Stimulated activated effector memory CD8-positive, alpha-beta T cell treated with anti-CD3 and anti-CD28 coated beads, Interleukin-12 subunit alpha, Interleukin-12 subunit beta, amount 100 ng/mL, for 72 hours (primary cell): ENCODE data around the gene ARHGAP5.

Experiments
- ATAC-seq: fragments of 150-1000 bp; cut with Tn5 transposase; 2 replicates; pipeline ENCODE4 v1.10.0; 2021
- DNase-seq, 2 donors: peaks; one replicate each; pipeline ENCODE4 v3.0.0; 2021 to 2022; ENCODE audit warnings: low spot score in 2 of 2
- H3K27ac Mint-ChIP-seq: one replicate; pipeline ENCODE4 v1.8.0; 2022; ENCODE audit warnings: mild to moderate bottlenecking, mixed read lengths
- H3K36me3 Mint-ChIP-seq: one replicate; pipeline ENCODE4 v1.8.0; 2022; ENCODE audit warnings: mild to moderate bottlenecking, mixed read lengths
- H3K4me1 Mint-ChIP-seq: one replicate; pipeline ENCODE4 v1.8.0; 2022; ENCODE audit warnings: mixed read lengths
- H3K4me3 Mint-ChIP-seq: one replicate; pipeline ENCODE4 v1.8.0; 2022; ENCODE audit warnings: mild to moderate bottlenecking, mixed read lengths
- H3K9me3 Mint-ChIP-seq: one replicate; pipeline ENCODE4 v1.8.0; 2022; ENCODE audit warnings: mixed read lengths

The ARHGAP5 gene

DNA sequence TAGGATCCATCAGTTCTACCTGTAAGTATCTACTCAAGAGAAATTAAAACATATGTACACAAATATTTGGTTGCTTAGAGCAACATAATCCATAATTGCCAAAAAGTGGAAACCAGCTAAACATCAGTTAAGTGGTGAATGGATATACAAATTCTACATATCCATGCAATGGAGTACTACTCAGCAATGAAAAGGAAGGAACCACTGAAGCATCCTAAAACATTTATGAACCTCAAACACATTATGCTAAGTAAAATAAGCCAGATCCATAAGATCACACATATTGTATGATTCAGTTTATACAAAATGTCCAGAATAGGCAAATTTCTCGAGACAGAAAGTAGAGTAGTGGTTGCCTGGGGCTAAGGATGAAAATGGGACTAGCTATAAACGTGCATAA lies 8.4 kb upstream of the ARHGAP5 start:
- H3K27ac Mint-ChIP-seq = no peak overlapping the region
- H3K36me3 Mint-ChIP-seq = no peaks in the 10 kb centered on the region
- no peak overlapping the region for H3K4me3 Mint-ChIP-seq

DNA sequence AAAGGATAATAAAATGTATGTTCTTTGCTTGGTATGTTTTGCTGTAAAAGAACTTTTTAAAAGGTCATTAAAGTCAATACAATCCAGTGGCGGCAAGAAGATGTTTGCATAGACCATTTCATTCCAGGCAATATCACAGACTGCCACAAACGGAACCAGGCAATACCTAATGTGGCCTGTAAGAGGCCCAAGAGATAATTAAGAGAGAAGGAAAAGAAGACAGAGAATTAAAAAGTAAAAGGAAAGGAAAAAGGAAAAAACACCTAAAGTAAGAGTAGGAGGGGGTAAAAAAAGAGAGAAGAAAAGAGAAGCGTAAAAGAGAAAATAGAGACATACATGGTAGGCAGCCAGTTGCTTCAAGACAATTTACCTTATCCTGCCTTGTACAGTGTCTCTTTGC lies 6.8 kb upstream of the ARHGAP5 start:
- H3K4me3 Mint-ChIP-seq = no peak overlapping the region
- no peaks in the 10 kb centered on the region for H3K9me3 Mint-ChIP-seq
- H3K27ac Mint-ChIP-seq = no peak overlapping the region
- no peak for DNase-seq
- no peaks in the 10 kb centered on the region for H3K36me3 Mint-ChIP-seq
- H3K4me1 Mint-ChIP-seq = no peaks in the 10 kb centered on the region
- ATAC-seq = no peak

More for the DNA sequence above, 8.4 kb upstream of the ARHGAP5 start:
- Mint-ChIP-seq H3K4me1 (no peaks in the 10 kb centered on the region), H3K9me3 (no peaks in the 10 kb centered on the region)
- ATAC-seq (no peak), DNase-seq (no peak)

GRCh38 chr14:32072676-32073075 lies 4.4 kb upstream of the ARHGAP5 start:
- ATAC-seq (no peak), DNase-seq (no peak)
- no peaks in the 10 kb centered on the region for H3K9me3 Mint-ChIP-seq
- peaks cover 9% of the 10 kb centered on the region for H3K4me1 Mint-ChIP-seq
- H3K4me3 Mint-ChIP-seq = no peak overlapping the region
- H3K27ac Mint-ChIP-seq = no peak overlapping the region
- peaks cover 7% of the 10 kb centered on the region for H3K36me3 Mint-ChIP-seq

- no peak overlapping the region for H3K4me3 Mint-ChIP-seq
- no peak overlapping the region for H3K27ac Mint-ChIP-seq
- peaks cover 18% of the 10 kb centered on the region for H3K4me1 Mint-ChIP-seq
- peaks cover 17% of the 10 kb centered on the region for H3K36me3 Mint-ChIP-seq
- DNase-seq = peak; percentile 37 to 58
- no peak for ATAC-seq
- H3K9me3 Mint-ChIP-seq = no peaks in the 10 kb centered on the region
Observed at GRCh38 chr14:32073537-32074189, 3.4 kb upstream of the ARHGAP5 start.

DNA sequence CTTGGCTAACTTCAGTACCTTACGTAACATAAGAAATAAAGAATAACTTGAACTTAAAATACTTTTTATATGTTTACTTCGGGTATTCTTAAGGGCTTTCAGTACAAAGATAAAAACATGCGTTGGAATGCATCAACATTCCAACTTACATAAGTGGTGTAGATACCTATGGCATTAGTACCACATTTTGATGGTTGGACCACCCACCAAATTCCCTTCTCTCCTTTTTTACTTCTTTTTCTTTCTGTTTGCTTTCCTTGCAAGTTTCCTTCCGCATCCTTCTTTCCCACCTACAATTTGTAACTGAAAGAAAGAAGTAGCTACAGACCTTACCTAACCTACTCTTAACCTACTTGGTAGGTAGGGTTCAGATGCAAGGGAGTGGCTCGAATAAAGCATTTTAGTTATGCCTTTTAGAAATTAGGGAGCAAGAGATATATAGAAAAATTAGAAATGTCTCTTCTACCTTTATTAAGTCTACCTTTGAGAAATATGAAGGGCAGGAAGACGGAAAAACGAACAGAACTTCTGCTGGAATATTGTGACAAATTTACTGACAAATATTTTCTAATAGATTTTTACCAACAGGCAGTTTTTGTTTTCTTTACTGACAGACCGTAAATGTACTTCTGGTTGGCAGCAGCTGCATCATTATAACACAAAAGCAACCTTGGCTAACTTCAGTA lies 2.1 kb upstream of the ARHGAP5 start:
- DNase-seq = no peak
- no peak overlapping the region for H3K27ac Mint-ChIP-seq
- H3K4me1 Mint-ChIP-seq = peaks cover 27% of the 10 kb centered on the region
- H3K9me3 Mint-ChIP-seq = no peaks in the 10 kb centered on the region
- ATAC-seq = no peak
- peak overlapping the region; percentile 95 for H3K4me3 Mint-ChIP-seq
- peaks cover 17% of the 10 kb centered on the region for H3K36me3 Mint-ChIP-seq

- peak overlapping the region; percentile 95 for H3K4me3 Mint-ChIP-seq
- peak overlapping the region; percentile 86 for H3K27ac Mint-ChIP-seq
- H3K36me3 Mint-ChIP-seq = peaks cover 17% of the 10 kb centered on the region
- DNase-seq (no peak), ATAC-seq (no peak)
- H3K9me3 Mint-ChIP-seq = no peaks in the 10 kb centered on the region
- peaks cover 27% of the 10 kb centered on the region for H3K4me1 Mint-ChIP-seq
Observed at GRCh38 chr14:32075672-32076277, 1.3 kb upstream of the ARHGAP5 start.

DNA sequence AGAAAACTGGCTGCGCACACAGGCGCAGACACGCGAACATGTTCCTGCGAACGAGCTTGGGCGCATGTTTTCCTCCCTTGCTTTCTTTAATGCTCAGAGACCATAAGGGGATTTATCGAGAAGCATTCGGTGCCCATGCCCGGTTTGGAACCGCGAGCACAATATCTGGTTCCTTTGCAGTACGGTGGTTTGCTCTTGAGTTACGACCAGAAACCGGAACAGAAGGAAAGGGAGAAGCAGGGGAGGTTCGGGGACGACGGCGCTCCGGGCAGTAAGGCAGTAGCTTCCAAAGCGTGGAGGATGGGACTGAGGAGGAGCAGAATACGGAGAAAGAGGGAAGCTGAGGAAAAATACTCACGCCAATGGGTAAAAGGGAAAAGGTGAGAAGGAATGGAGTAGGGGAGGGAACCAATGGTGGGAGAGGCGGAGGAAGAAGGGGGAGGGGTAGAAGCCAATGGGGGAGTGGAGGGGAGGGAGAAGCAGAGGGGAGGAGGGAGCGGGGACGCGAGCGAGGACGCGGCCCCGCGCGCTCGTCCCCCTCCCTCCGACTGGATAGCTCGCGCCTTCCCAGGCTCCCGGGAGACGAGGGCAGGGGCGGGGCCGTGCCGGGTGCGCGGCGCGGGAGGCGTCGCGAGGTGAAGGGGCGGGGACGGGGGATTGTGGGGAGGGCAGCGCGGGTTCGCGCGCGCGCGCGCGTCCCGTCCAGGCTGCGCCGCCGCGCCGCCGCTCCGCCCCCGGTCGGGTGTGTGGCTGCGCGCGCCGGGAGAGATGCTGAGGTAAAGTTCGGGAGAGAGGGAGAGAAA lies 625 bp upstream of the ARHGAP5 start:
- H3K36me3 Mint-ChIP-seq = peaks cover 17% of the 10 kb centered on the region
- H3K9me3 Mint-ChIP-seq = no peaks in the 10 kb centered on the region
- H3K4me1 Mint-ChIP-seq = peaks cover 33% of the 10 kb centered on the region
- DNase-seq (peak; percentile 64 to 84), ATAC-seq (peak; percentile 73)
- H3K27ac Mint-ChIP-seq = peak overlapping the region; percentile 86
- peak overlapping the region; percentile 95 for H3K4me3 Mint-ChIP-seq

DNA sequence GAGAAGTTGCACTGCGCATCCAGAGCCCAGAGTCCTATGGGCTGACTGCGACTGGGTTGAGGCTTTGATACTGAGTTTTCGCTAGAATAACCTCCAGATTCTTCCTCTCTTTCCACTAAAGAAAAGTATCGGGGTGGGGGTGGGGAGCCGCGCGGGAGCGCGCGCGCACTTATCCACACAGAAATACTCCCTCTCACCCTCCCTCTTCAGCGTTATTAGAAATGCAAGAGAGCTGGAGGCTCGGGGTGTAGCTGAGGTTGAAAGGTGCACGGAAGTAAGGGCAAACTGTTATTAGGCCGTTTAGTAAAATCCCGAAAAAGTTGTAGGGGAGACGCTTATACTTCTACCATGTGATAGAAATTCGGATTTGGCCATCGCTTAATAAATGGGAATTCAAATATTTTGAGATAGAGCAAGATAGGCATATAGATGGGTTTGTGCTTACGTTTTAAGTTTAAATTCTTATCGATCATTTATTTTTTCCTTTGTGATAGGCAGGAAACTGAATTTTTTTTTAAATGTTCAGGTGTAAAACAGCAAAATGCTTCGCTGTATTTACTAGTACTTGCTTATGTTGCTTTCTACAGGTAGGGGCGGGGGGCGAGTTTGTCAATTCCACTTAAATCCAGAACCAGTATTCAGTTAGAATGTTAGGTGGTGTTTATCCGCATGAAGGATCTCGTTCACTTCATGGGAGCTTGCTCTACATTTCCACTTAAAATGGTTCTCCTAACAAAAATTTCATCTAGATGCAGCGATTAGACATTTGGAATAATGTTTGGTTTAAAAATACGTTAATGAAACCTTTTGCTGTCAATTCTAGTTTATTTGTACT lies 1.1 kb downstream of the ARHGAP5 start:
- H3K4me3 Mint-ChIP-seq = peak overlapping the region; percentile 95
- peaks cover 33% of the 10 kb centered on the region for H3K4me1 Mint-ChIP-seq
- peak overlapping the region; percentile 86 for H3K27ac Mint-ChIP-seq
- DNase-seq (no peak), ATAC-seq (no peak)
- H3K36me3 Mint-ChIP-seq = peaks cover 17% of the 10 kb centered on the region
- no peaks in the 10 kb centered on the region for H3K9me3 Mint-ChIP-seq

DNA sequence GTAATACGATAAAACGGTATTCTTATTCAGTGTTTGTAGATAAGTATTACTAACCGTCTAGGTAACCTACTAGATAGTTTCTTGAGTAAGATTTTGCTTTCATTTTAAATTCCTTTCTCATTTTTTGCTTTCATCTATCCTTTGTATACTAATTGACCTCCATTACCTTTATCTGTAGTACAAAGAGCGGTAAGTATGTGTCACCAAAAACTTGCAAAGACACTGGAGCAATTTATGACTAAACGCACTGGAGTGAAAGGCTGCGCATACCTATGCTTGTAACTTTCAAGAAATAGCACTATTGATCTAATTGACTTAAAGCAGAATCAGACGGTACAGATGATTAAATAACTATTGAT lies 1.7 kb downstream of the ARHGAP5 start:
- H3K4me1 Mint-ChIP-seq = peaks cover 33% of the 10 kb centered on the region
- no peak for DNase-seq
- H3K36me3 Mint-ChIP-seq = peaks cover 17% of the 10 kb centered on the region
- ATAC-seq = peak; percentile 65
- no peak overlapping the region for H3K27ac Mint-ChIP-seq
- H3K4me3 Mint-ChIP-seq = peak overlapping the region; percentile 95
- no peaks in the 10 kb centered on the region for H3K9me3 Mint-ChIP-seq

DNA sequence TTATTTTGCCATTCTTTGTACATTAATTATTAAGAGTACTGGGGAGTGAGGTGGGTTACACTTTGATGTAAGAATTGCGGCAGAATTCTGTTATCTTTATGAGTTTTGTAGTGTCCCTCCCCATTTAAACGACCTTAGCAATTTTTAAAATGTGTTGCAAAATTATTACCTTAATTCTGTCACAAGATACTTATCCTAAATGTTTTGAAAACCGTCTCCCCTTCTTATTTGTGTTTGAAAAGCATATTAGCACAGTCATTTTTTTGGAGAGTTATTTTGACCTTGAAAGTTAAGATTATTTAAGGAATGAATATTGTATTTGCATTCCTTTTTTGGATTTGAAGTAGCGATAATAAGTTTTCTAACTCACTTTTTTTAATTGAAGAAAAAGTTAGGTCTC lies 2.2 kb downstream of the ARHGAP5 start:
- peaks cover 33% of the 10 kb centered on the region for H3K4me1 Mint-ChIP-seq
- H3K4me3 Mint-ChIP-seq = peak overlapping the region; percentile 95
- DNase-seq (no peak), ATAC-seq (no peak)
- peaks cover 17% of the 10 kb centered on the region for H3K36me3 Mint-ChIP-seq
- no peak overlapping the region for H3K27ac Mint-ChIP-seq
- no peaks in the 10 kb centered on the region for H3K9me3 Mint-ChIP-seq

GRCh38 chr14:32080001-32080510 lies 3.0 kb downstream of the ARHGAP5 start:
- peaks cover 38% of the 10 kb centered on the region for H3K4me1 Mint-ChIP-seq
- peaks cover 17% of the 10 kb centered on the region for H3K36me3 Mint-ChIP-seq
- ATAC-seq = no peak
- no peak for DNase-seq
- no peaks in the 10 kb centered on the region for H3K9me3 Mint-ChIP-seq
- H3K27ac Mint-ChIP-seq = no peak overlapping the region
- H3K4me3 Mint-ChIP-seq = no peak overlapping the region

- Mint-ChIP-seq H3K9me3 (no peaks in the 10 kb centered on the region), H3K27ac (no peak overlapping the region), H3K36me3 (peaks cover 10% of the 10 kb centered on the region), H3K4me1 (peaks cover 38% of the 10 kb centered on the region), H3K4me3 (no peak overlapping the region)
- ATAC-seq (no peak), DNase-seq (no peak)
Observed at GRCh38 chr14:32081901-32082300, 4.8 kb downstream of the ARHGAP5 start.

- DNase-seq = no peak
- H3K4me1 Mint-ChIP-seq = peaks cover 33% of the 10 kb centered on the region
- ATAC-seq = no peak
- peaks cover 3% of the 10 kb centered on the region for H3K36me3 Mint-ChIP-seq
- no peak overlapping the region for H3K27ac Mint-ChIP-seq
- no peaks in the 10 kb centered on the region for H3K9me3 Mint-ChIP-seq
- no peak overlapping the region for H3K4me3 Mint-ChIP-seq
Observed at GRCh38 chr14:32083315-32083624, 6.2 kb downstream of the ARHGAP5 start.

GRCh38 chr14:32083789-32084188 lies 6.7 kb downstream of the ARHGAP5 start:
- ATAC-seq (no peak), DNase-seq (no peak)
- Mint-ChIP-seq H3K4me1 (peaks cover 28% of the 10 kb centered on the region), H3K36me3 (no peaks in the 10 kb centered on the region), H3K9me3 (no peaks in the 10 kb centered on the region), H3K4me3 (no peak overlapping the region), H3K27ac (no peak overlapping the region)
